HUDEP-2 (cell line): ENCODE results near the gene SLC10A7.

ENCODE experiments used
- DNase-seq, 76 experiments: peaks; one replicate each; lab custom pipeline; 2025; ENCODE audit not compliant: unreplicated experiment in 76 of 76; lab: John Stamatoyannopoulos, UW

The SLC10A7 gene

DNA sequence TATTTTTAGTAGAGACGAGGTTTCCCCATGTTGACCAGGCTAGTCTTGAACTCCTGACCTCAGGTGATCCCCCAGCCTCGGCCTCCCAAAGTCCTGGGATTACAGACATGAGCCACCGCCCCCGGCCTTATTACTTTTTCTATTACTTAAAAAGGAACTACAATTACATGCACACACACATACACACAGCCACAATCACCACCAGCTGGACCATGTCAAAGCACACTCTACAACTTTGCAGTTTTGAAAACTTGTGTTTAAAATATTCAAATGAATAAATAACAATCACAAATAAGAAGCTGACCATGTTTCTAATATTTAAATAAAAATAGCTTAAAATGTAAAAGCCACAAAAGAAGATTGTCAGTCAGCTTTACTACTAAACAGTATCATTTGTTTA, 23.4 kb downstream of the SLC10A7 start:
- no peak for DNase-seq

DNA sequence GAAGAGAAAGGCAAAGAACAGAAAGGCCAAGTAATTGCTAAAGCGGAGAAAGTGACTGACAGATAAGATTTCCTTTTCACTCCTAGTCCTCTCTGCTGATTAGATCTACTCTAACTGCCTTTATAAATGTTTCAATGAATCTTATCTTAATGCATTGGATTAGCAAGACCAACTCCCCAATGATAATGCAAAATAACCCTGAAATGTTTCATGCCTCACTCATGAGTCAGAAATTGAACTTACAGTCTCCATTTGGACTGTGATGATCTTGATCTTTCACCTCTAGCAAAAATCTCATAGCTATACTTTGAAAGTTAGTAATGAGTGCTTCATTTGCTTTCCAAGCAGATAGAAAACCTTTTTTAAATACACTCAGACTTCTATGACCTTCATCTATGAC, 26.5 kb downstream of the SLC10A7 start:
- DNase-seq, result peak in 8 of 76 experiments; percentile 2 to 43 (median 18)

DNA sequence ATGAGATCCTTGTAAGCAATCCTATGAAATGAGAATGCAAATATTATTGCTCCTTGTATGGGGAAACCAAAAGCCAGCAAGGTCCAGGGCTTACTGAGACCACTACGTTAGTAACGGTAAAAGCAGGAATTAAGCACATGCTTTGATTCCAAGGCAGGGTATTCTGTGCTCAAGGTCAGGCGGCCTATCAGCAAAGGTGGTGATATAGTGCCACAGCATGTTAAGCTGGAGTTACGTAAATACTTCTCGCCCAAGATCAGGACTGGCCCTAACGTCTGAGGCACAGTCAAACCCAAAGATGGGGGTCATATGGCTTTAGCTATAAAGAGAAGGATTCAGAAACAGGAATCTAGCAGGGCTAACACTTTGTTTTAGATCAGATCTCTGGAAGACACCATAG, 27.6 kb downstream of the SLC10A7 start:
- DNase-seq, result no peak

DNA sequence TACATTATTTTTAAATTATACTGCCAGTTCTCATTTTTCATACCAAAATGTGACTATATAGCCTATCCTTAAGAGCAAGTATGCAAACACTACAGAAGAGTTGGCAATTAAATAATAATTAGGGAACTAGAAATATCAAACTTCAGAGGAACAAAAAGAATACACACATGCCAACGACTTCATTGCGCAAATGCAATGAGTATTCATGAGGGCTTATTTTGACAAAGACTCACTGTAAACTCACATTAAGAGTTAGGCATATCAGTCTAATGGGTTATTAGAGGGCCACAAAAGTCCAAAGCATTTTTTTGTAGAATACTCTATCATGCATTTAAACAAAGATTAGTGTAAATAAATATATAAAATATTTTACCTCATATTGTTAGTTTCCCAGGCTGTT, 31.6 kb downstream of the SLC10A7 start:
- DNase-seq, result no peak

DNA sequence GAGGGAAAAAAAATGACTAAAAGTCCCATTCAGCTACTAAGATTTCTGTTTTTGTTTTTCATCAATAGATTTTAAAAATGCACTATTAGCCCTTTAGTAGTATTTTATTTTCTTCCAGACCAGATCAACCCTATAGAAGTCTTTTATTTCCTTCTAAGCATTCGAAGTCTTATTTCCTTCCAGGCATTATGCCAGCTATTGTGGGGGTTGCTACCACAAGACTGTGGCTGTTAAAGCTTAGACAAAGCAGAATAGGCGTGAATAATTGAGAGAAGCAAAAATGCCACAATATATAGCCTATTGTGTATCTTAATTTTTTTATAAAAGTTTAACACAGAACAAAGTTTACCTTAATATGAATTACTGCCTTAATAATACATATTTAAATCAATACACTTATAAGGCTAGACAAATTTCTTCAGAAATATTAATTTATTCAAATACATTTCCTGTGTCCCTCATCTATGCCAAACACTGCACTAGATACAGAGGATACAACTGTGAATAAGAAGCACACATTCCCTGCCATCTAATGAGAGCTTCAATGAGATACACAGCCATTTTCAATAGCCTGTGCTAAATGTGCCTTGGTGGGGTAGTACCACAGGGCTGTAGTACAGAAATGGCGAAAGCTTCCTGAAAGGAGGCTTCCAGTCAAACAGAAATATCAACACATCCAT, 33.1 kb downstream of the SLC10A7 start:
- DNase-seq, result peak in 21 of 76 experiments; percentile 1 to 63 (median 20)

DNA sequence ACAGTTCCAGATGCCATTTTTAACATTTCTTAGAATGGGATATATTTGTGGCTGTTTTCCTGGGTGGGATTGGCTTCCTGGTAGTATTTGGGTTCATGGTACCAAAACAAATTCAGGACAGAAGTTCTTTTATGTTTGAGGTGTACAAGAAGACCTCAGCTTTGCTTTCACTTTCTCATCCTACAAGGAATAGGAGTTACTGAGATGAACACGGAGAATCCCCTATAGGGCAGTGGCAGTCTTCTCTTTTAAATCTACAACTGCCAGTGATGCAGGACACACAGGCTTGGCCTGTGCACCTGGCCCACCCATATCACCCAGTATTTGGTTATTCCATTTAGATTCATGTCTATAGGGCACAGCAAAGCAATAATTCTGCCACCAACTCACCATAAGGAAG, 35.2 kb downstream of the SLC10A7 start:
- DNase-seq, result no peak

DNA sequence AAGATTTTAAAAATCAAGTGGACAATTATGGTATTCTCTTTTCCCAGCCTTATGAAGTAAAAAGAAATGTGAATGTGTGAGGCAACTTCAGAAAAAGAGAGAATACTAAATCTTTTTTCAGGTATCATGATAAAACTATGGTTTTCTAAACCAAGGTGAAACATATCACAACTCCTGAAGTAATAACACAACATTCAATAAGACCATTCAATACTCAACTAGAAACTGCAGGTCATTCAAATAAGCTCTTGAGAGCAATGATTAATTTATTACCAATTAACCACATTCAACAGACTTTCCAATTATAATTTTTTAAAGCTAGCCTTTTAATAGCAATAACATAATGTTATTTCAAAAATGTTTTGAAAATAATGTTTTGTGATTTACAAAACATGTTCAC, 35.8 kb downstream of the SLC10A7 start:
- no peak for DNase-seq

DNA sequence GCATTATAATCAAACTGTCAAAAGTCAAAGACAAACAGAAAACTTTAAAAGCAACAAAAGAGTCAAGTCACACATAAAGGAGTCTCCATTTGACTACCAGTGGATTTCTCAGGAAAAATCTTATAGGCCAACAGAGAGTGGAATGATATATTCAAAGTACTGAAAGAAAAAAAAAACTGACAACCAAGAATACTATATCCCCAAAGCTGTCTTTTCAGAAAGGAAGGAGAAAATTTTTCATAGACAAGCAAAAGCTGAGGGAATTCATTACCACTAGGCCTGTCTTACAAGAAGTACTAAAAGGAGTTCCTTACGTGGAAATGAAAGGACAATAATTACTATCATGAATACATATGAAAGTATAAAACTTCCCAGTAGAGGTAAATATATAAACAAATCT, 39.0 kb downstream of the SLC10A7 start:
- DNase-seq, result no peak

DNA sequence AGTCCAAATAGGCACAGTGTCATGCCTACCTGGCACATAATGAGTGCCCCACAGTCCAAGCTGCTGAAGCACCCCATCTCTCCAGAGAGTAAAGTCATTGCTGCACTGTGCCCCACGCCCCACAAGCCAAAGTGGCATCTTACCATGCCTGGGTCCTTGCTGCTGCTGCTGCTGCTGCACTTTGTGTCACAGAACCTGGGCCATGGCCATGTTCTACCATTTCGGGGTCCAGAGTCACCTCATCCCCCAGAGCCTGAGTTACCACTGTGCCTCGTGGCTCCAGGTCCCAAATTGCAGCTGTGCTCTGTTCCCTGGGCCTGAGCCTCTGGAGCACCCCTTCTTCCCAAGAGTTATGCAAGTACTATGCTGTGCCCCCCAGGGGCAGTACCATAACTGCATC, 40.5 kb downstream of the SLC10A7 start:
- DNase-seq, result no peak

DNA sequence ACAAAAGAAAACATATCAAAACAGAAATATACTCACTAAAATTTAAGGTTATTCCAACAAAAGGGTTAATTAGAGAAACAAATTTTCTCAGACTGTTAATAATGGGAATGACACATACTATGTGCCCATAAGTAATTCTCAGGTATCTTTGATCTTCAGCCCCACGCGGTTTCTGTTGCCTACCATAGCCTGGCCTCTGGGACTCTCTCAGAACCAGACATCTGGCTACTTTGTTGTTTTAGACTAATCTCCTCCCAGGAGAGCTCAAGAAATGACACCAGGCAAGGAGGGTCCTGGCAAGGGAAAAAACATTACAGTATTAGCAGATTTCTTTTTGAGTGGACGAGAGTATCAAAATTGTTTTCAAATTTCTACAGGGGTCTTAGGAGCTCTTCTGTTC, 43.7 kb downstream of the SLC10A7 start:
- no peak for DNase-seq

DNA sequence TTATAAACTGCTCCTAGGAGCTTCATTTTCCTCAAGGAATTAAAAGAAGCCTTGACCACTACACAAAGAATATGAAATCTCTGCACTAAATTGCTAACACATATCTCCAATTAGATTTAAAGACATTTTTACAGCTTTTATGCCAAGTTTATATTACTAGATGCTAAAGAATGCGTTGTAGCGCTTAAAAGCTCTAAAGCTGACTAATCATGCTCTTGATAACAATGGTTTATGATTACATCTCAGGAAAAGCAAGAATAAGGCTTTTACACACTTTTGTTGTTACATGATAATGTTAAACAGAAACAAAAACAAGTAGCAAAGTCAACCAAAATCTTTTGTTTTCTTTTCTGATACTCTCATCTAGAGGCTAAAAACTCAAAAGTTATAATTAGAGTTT, 44.7 kb downstream of the SLC10A7 start:
- no peak for DNase-seq

DNA sequence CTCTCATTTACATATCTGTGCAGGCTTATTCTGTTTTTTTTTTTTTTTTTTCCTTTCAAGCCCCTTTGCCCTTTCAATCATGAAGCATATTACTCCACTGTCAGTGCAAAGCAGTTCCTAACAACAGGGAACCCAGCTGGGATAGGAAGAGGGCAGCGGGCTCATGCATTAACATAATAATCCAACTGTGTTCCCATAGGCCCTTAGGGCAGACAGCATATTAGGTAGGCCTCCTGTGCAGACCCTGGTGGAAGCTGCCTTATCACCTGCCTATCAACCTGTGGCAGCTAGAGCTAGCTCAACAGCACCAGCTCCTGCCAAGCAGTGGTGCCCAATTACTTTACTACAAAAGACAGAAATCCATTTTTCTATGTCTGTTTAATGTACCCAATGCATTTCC, 49.3 kb downstream of the SLC10A7 start:
- DNase-seq, result no peak

DNA sequence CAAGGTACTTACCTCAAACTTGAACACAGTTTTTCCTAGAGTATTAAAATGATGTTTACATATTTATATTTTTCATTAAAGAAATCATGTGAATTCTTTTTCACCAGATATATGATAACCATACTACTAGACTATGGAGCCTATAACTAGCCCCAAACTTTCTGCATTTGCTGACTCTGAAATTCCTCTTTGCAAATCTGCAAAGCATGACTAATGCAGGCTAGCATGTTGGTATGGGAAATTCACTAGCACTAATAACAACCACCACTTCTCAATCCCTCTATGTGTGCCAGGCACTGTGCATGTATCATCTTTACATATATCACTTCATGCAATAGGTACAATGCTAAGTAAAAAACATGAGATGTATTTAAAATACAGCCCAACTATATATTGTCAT, 51.1 kb downstream of the SLC10A7 start:
- no peak for DNase-seq

DNA sequence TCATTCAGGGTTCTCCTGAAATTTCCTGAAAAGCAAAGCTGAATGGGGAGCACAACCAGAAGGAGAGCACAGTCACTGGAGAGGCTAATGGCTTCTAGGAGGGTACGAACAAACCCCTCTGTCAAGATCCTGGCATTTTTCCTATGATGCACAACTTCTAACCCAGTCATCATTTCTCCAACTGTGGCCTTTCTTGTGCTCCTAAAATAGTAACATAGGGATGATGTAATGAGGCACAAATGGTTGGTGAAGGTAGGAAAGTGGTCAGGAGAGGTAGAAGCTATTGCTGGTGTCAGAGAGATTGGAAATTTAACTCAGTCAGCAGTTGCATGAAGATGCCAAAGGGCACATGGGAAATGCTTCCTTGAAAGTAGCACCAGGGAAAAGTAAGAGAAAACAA, 52.7 kb downstream of the SLC10A7 start:
- DNase-seq, result no peak

DNA sequence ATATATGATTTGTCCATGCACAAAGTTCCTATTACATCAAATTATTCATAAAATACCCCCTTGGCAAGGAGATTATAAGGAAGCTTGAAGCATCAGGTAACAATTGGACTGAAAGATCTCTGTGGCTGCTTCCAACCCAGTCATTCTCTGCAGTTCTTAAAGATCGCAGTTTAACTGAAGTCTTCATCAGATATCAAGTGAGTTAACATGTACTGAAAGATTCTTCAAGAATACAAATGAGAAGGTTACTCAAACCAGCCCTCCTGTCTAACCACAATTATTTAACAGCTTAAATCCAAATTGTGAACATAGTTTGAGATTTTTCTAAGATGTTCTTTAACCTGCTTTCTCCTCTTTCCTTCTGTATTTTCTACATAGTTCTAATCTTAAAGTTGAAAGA, 56.1 kb downstream of the SLC10A7 start:
- DNase-seq, result no peak

DNA sequence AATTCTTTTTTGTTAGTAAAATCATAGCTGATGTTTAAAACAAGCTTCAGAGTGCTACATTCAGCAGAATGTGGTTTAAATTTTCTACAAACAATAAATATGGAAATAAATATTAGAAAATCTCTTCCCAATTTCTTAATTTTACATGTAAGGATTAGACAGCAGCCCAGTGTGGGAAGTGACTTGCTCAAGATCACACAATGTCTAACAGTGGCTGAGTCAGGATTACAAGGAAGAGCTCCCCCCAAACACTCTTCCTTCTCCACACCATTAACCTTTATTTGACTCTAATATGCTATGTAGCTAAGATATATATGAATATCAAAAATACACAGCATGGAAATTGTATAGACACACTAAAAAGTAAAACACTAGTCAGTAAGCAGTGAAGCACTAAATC, 59.5 kb downstream of the SLC10A7 start:
- no peak for DNase-seq

DNA sequence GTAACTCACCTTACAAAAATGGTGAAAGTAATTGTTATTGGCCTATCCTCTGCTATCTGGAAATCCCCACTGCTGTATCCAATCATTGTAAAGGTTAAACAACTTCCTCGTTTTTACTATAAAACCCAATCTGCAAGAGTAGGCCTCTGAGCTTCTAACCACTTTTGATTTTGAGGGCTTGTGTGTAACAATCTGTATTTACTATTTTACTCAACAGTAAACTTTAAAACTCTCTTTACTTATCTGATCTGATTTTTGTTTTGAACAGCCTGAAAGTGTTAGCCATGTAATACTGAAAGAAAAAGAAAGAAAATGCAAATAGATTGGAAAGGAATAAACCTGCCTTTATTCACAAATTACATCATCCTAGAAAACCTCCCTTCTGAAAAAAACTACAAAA, 63.1 kb downstream of the SLC10A7 start:
- DNase-seq, result no peak

DNA sequence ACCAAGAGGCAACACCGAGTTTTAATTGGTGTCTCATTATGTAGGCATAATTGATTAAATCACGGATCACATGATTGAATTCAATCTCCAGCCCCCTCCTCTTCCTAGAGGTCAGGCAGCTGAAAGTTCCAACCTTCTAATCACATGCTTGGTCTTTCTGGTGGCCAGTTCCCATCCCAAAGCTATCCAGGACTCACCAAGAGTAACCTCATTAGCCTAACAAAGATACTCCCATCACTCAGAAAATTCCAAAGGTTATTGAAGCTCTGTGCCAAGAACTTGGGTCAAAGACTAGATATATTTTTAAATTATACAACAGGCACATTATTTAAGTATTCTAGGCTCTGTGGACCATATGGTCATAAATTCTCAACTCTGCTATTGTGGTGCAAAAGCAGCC, 65.1 kb downstream of the SLC10A7 start:
- DNase-seq, result no peak

DNA sequence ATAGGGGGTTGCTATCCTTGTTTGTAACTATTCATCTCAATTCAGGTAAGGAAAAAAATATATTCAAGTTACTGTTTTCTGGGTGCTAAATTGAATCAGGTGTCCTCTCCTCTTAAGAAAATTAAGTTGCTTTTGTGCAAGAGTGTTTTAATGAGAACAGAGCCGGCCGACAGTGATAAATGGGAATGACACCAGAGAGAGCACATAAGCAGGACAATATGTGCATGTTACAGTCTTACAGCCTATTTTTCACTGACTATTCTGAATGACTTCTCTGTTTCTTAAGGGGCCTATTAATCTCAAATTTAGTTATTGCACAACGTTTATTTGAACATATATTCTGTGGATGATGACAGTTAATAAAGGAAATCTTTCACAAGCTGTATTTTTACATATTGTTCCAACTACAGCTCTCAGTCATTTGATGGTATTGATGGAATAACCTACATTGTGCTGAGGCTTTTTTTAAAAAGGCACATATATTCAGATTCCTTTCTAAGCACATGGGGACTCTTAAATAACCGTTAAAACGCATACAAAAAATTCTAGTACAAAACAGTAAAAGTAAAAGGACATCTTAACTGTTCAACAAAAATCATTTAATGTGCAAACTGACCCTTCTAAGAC, 68.4 kb downstream of the SLC10A7 start:
- no peak for DNase-seq

DNA sequence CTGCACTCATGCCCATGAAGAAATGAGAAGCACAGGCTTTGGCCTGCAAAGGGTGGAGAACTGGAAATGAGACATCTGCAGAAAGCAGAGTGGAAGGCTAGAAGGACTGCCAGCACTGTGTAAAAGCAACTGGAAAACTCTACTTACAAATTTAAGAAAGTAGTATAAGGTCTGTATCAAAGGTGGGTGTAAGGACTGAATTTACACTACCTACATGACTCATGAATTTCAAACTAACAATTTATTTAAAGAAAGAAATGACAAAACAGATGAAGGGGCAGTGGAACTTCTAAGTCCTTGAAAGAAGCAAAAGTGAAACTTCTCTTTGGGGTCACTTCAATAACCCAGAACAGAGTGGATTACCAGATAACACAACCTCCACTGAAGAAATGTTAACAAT, 71.2 kb downstream of the SLC10A7 start:
- DNase-seq, result no peak

DNA sequence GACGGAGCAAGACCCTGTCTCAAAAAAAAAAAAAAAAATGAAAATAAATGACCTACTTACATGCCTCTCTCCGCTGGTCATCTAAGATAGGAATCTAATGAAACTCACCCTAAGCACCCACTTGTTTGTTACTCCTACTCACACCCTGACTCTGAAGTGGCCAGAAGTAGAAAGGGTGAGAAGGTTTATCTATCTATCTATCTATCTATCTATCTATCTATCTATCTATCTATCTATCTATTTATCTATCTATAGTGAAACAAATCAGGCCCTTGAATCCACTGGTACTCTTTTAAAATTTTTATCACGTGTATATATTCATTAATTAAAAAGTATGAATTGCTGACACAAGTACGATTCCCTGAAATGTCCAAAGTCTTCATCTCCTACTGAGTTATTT, 75.2 kb downstream of the SLC10A7 start:
- no peak for DNase-seq

DNA sequence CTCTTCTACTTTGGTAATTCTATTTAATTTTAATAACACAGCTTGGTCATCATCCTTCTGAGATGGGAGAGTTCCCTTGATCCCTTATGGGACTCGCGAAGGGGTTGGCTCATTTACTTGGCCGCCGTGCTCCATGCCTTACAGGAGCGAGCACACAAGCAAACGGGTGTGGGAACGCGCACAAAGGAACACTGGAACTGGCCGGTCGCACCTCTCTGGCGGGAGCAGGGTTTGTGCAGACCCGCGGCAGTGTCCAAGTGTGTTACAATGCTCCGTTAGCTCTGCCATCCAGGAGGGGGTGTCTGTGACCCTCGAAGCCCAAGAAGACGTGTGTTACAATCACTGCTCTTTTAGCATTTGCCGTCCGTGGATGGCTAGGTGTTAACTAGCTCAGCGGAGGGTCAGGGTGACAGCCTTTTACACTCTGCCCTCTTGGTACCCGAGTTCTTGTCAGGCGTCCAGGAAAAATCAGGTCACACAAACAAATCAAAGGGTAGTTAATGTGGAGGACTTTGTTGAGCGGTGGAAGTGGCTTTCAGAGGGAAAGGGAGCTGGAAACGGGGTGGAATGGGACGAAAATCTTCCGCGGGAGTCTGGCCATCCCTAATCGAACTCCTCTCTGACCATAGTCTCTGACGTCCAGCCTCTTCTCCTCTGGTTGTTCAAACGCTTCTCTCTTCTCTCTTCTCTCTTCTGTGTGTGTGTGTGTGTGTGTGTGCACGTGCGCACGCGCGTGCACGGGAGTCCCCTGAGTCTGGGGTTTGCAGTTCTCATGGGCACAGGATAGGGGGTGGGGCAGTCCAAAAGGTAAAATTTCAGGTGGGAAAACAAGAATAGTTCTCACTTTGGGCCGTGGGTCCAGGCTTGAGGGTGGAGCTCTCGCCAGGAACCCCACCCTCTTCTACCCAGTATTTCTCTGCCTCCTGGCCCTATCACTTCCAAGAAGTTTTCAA, 76.3 kb downstream of the SLC10A7 start:
- no peak for DNase-seq
